Fibroblast of lung (primary cell): ENCODE data around the gene TMEM147.

Experiments used
- CTCF ChIP-seq, 2 donors: IDR thresholded peaks in 1 of 2; conservative IDR thresholded peaks in 1 of 2; 1 replicate in 1 of 2; 2 replicates in 1 of 2; pipeline ENCODE4 v1.5.1; 2011 to 2012; ENCODE audit warnings: low read length in 2 of 2, control low read depth in 1 of 2, inconsistent platforms in 1 of 2, low read depth in 1 of 2, mild to moderate bottlenecking in 1 of 2
- EZH2 ChIP-seq: IDR thresholded peaks from 2 replicates; pipeline ENCODE4 v1.5.1; 2012; ENCODE audit warnings: low read length, control low read depth, mild to moderate bottlenecking; ENCODE audit errors: missing control alignments

GRCh38 chr19:35534803-35535480 lies 10.5 kb upstream of the TMEM147 start:
- TF ChIP-seq CTCF (conservative IDR thresholded peaks at IDR 0.05 in 1 of 2, IDR thresholded peaks at IDR 0.05 in 1 of 2; ENCODE audit: low read depth in 1 of 2, low read length in 2 of 2) = no peak
- TF ChIP-seq EZH2 = no peak
